T1000 (cell line): ENCODE data around the gene MRPL4.

Experiments
- DNase-seq: peaks from one replicate; lab custom pipeline; 2025; ENCODE audit warnings: mixed read lengths; lab: John Stamatoyannopoulos, UW

The MRPL4 gene

GRCh38 chr19:10251792-10252694 lies at the start of gene MRPL4:
Gene MRPL4, plus strand, starts transcription at chr19:10252214. Its CDS starts 40 bp downstream, at chr19:10252254.
- DNase-seq = peak; percentile 92

DNA sequence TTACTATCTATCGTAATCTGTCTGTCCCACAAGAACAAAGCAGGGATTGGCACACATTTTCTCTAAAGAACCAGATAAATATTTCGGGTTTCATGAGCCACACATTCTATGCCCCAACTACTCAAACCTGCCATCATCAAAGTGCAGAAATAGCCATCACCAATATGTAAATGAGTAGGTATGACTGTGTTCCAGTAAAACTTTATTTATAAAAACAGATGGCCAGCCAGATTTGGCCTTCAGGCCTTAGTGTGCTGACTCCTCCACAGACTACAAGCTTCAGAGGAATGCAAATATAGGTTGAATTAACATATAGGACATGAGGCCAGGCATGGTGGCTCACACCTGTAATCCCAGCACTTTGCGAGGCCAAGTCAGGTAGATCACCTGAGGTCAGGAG lies 48.3 kb upstream of the MRPL4 start:
- no peak for DNase-seq

GRCh38 chr19:10205636-10206035 lies 46.4 kb upstream of the MRPL4 start:
- no peak for DNase-seq

DNA sequence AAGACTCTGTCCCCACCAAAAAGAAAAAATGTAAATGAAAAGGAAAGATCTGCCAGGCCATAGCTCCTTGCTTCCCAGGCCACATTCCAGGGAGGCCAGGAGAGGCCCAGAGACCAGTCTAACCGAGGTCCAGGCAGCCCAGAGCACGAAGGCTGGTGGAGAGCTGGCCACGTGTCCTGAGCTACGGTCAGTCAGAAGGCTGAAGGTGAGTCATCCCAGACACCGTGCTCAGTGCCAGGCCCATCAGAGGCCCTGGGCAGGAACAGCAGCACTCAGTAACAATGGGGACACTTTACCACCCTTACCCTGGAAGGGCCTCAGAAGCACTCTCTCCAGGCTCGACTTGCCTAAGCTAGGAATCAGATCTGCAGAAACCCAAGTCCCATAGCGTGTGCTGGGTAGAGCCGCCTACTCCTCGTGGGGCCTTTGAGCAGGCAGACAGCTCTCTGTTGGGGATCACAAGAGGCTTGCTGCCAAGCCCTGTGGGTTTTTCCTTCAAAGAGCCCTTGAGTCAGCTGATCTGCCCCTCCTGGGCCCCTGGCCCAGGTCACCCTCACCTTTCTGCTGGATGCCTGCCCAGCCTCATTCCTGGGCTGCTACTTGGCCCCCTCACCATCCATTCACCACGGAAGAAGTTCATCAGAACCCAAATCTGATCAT lies 45.7 kb upstream of the MRPL4 start:
- no peak for DNase-seq

- DNase-seq = no peak
Observed at GRCh38 chr19:10207026-10207425, 45.0 kb upstream of the MRPL4 start.

GRCh38 chr19:10209315-10209714 lies 42.7 kb upstream of the MRPL4 start:
- DNase-seq = no peak

DNA sequence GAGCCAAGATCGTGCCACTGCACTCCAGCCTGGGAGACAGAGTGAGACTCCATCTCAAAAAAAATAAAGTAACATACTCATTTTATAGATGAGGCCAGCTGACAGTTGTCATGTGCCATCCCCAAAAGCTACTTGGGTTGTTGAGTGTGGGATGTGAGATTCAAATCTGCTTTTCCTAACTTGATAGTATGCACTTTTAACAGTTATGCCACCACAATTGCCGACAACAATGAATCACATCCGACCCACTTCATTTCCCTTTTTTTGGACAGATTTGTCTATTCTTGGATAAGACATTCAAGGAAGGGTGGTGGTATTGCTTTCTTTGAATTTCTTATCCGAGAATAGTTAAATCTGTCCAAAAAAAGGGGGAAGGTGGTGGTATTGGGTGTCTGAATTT lies 41.0 kb upstream of the MRPL4 start:
- no peak for DNase-seq

DNA sequence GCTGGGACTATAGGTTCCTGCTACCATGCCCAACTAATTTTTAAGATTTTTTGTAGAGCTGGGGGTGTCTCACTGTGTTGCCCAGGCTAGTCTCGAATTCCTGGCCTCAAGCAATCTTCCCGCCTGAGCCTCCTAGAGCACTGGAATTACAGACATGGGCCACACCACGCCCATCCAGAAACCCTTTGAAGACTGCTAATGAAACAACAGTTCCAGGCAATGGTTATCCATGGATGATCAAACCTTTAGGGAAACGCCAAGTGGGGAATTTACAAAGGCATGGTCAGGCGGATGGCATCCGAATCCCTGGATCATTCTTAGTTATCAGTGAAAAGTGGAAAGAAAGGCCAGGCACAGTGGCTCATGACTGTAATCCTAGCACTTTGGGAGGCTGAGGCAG lies 40.3 kb upstream of the MRPL4 start:
- no peak for DNase-seq

GRCh38 chr19:10214784-10215183 lies 37.2 kb upstream of the MRPL4 start:
- no peak for DNase-seq

DNA sequence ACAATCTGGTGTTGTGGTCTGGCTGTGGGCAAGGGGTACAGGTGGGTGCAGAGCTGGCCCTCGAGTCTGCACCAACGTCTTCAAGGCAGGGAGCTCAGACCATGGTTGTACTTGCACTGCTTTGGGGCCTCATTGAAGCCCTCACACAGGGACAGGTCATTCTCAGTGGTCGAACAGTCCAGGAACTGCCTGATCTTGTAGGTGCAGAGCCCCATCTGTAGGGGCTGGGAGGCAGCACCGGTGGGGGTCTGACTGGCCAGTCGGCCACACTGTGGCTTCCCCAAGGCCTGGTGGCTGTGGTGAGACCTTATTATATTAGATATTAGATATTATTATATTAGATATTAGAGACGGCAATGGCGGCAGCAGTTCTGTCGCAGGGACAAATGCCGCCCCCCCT lies 34.9 kb upstream of the MRPL4 start:
- no peak for DNase-seq

GRCh38 chr19:10219678-10220077 lies 32.3 kb upstream of the MRPL4 start:
- peak; percentile 11 for DNase-seq

- no peak for DNase-seq
Observed at GRCh38 chr19:10220695-10221094, 31.3 kb upstream of the MRPL4 start.

DNA sequence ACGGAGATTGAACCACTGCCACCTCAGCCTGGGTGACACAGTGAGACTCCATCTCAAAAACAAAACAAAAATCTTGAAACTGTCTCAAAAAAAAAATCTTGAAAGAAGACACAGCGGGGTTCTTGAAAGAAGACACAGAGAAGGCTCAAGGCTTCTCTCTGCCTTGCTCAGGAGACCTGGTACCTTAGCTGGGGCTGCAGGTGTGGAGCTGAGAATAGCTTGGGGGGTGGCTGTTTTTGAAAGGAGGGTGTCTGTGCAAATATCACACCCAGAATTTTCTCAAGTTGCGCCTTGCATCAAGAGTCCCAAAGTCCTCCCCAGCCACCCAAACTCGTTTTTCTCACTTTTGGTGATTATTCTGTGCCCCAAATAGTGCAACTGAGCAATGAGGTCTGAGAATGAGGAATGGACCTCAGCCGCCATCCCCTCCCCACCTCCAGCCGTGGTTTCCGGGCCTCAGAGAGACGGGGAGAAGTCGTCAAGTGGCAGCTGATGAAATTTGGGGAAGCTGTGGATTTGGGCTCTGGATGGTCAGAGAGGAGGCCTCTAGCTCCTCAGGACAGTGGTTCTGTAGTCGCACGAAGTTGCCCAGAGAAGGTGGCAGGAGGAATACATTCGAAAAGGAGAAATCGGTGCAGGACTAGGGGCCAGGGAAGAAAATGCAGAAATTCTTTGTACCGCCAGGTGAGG lies 29.7 kb upstream of the MRPL4 start:
- no peak for DNase-seq

- no peak for DNase-seq
Observed at GRCh38 chr19:10223488-10224213, 28.4 kb upstream of the MRPL4 start.

- DNase-seq = no peak
Observed at GRCh38 chr19:10224337-10224736, 27.7 kb upstream of the MRPL4 start.

DNA sequence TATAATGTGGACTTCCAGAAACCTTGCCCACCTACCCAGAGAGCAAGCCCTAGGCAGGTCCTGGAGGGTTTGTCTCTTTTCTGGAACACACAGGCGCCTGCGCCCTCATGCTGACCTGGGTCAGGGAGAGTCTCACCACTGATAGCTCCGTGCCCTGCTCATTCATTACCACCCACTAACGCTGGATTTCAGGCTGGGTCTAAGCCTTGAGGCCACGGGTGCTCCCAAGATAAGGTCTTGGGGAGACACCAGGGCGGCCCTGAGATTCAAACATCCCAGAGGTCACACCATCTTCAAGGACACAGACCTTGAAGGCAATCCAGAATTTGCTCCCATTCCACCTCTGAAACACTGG lies 26.0 kb upstream of the MRPL4 start:
- DNase-seq = no peak

DNA sequence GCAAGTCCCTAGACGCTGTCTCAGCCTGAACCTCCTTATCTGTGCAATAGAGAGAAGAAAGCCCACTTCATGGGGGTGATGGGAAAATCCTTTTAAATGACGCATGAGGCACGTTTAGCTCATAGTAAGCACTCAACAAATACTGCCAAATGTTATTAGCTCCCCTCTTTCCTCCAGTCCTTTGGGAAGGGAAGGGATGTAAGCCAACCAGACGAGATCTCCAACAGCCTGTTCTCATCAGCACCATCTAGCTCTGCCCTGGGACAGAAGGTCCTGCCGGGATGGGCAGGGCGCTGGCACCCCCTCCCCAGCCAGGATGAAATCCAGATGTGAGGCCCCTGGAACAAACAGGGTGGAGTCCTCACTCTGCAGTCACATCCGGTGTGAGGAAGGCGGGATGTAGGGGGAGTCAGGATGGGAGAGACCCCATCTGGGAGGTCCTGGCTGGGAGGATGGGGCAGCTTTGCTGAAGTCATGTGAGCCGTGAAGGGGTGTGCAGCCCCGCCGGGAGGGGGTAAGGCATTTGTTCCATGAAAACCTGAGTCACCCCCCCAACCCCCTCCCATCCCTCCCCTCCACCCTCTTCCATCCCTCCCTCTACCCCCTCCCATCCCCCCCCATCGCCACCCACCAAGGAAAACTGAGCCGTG lies 25.5 kb upstream of the MRPL4 start:
- no peak for DNase-seq

- no peak for DNase-seq
Observed at GRCh38 chr19:10227026-10227971, 24.7 kb upstream of the MRPL4 start.

DNA sequence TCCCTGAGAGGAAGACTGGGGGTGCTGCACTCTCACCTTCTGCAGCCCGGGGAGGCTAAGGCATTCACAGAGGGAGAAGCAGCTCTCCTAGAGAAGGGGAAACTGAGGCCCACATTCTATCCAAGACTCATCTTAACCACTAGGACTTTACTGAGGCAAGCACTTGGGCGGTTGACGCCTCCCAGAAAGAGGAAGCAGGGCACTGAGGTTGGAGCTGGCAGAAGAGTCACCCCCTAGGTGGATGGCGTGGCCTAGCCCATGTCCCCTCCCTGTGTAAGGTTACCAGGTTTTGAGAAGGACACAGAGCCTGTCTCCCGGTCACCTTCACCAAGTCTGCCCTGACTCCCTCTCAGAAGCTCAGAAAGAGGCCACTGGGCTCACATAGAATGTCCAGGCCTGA lies 23.6 kb upstream of the MRPL4 start:
- no peak for DNase-seq

- no peak for DNase-seq
Observed at GRCh38 chr19:10228920-10229319, 23.1 kb upstream of the MRPL4 start.
